DOHH2 (cell line): Measurements from ENCODE around the gene ABLIM1.

ENCODE experiments used
- H3F3A ChIP-seq: fragments of 200-600 bp; sonication (generic), shearing (Covaris generic); 2 replicates; pipeline ENCODE4 v1.6.0; 2016; ENCODE audit warnings: antibody characterized with exemption, mild to moderate bottlenecking; ENCODE audit not compliant: control insufficient read depth, insufficient read depth
- H3K27ac ChIP-seq: fragments of 200-600 bp; sonication (generic); 2 replicates; pipeline ENCODE4 v1.5.1; 2014; ENCODE audit warnings: low read depth, mild to moderate bottlenecking, low read length, moderate library complexity
- H3K27me3 ChIP-seq: fragments of 200-600 bp; sonication (generic); 2 replicates; pipeline ENCODE4 v1.6.1; 2014; ENCODE audit warnings: mild to moderate bottlenecking, low read length, mixed read lengths; ENCODE audit not compliant: control insufficient read depth
- H3K36me3 ChIP-seq: fragments of 200-600 bp; sonication (generic); 2 replicates; pipeline ENCODE4 v1.6.1; 2014; ENCODE audit warnings: mild to moderate bottlenecking, low read length, moderate library complexity, mixed read lengths; ENCODE audit not compliant: control insufficient read depth
- H3K4me1 ChIP-seq: fragments of 200-600 bp; sonication (generic); 2 replicates; pipeline ENCODE4 v1.6.1; 2014; ENCODE audit warnings: mild to moderate bottlenecking, low read length, mixed read lengths; ENCODE audit not compliant: control insufficient read depth
- H3K4me2 ChIP-seq: fragments of 200-600 bp; sonication (generic); 2 replicates; pipeline ENCODE4 v1.6.0; 2014; ENCODE audit warnings: mild to moderate bottlenecking, low read length, moderate library complexity
- H3K4me3 ChIP-seq: fragments of 200-600 bp; sonication (generic); 2 replicates; pipeline ENCODE4 v1.5.1; 2014; ENCODE audit warnings: mild to moderate bottlenecking, low read length, mixed read lengths
- H3K79me2 ChIP-seq: fragments of 200-600 bp; sonication (generic); 2 replicates; pipeline ENCODE4 v1.6.1; 2014; ENCODE audit warnings: mild to moderate bottlenecking, low read length, mixed read lengths; ENCODE audit not compliant: control insufficient read depth
- H3K9me2 ChIP-seq: fragments of 200-600 bp; sonication (generic); replicated peaks from 2 replicates; pipeline ENCODE4 v1.6.1; 2014; ENCODE audit warnings: mild to moderate bottlenecking, low read length, mixed read lengths; ENCODE audit not compliant: control insufficient read depth
- H3K9me3 ChIP-seq: fragments of 200-600 bp; sonication (generic); 2 replicates; pipeline ENCODE4 v1.6.1; 2014; ENCODE audit warnings: antibody characterized with exemption, low read length, mixed read lengths; ENCODE audit not compliant: control insufficient read depth, insufficient read depth
- H4K20me1 ChIP-seq: fragments of 200-600 bp; sonication (generic); 2 replicates; pipeline ENCODE4 v1.6.0; 2014; ENCODE audit warnings: low read depth, mild to moderate bottlenecking, antibody characterized with exemption, low read length, moderate library complexity; ENCODE audit not compliant: control insufficient read depth, insufficient read depth
- CTCF ChIP-seq: fragments of 200-600 bp; sonication (generic); IDR thresholded peaks from one replicate; pipeline ENCODE4 v1.5.1; 2014; ENCODE audit warnings: antibody characterized with exemption, mild to moderate bottlenecking, low read depth, low read length; ENCODE audit not compliant: poor library complexity, severe bottlenecking
- EZH2phosphoT487 ChIP-seq: fragments of 200-600 bp; sonication (generic); IDR thresholded peaks from 2 replicates; pipeline ENCODE4 v1.6.1; 2017; ENCODE audit warnings: borderline replicate concordance, mild to moderate bottlenecking, antibody characterized with exemption, low read length, moderate library complexity, mixed read lengths

The ABLIM1 gene

GRCh38 chr10:114481055-114481454 lies 177.0 kb downstream of the ABLIM1 start:
- Histone ChIP-seq H3K27ac (no peak overlapping the region), H3K9me2 (no peaks in the 10 kb centered on the region), H3K36me3 (peaks cover 55% of the 10 kb centered on the region), H3K4me1 (peaks cover under 1% of the 10 kb centered on the region), H3F3A (no peaks in the 10 kb centered on the region), H3K9me3 (no peaks in the 10 kb centered on the region), H3K27me3 (no peaks in the 10 kb centered on the region), H3K4me2 (no peak overlapping the region), H3K79me2 (no peaks in the 10 kb centered on the region), H4K20me1 (no peaks in the 10 kb centered on the region), H3K4me3 (no peak overlapping the region)
- no peak for TF ChIP-seq EZH2phosphoT487
- no peak for TF ChIP-seq CTCF

- H3K27me3 ChIP-seq: no peaks in the 10 kb centered on the region
Observed at GRCh38 chr10:114479836-114480235, 178.2 kb downstream of the ABLIM1 start.

GRCh38 chr10:114479307-114479706 lies 178.8 kb downstream of the ABLIM1 start:
- Histone ChIP-seq H4K20me1 (no peaks in the 10 kb centered on the region), H3K36me3 (peaks cover 39% of the 10 kb centered on the region), H3K4me1 (peaks cover 14% of the 10 kb centered on the region), H3K27me3 (no peaks in the 10 kb centered on the region), H3K27ac (no peak overlapping the region), H3K4me3 (no peak overlapping the region), H3K4me2 (no peak overlapping the region), H3F3A (no peaks in the 10 kb centered on the region; the same call in 1 of the 2 replicates), H3K9me2 (no peaks in the 10 kb centered on the region), H3K9me3 (no peaks in the 10 kb centered on the region), H3K79me2 (no peaks in the 10 kb centered on the region)
- TF ChIP-seq CTCF (no peak), EZH2phosphoT487 (no peak)

More at GRCh38 chr10:114479836-114480235, 178.2 kb downstream of the ABLIM1 start:
- no peak overlapping the region for H3K27ac ChIP-seq
- H3K9me2 ChIP-seq: no peaks in the 10 kb centered on the region
- H3K79me2 ChIP-seq: no peaks in the 10 kb centered on the region
- H4K20me1 ChIP-seq: no peaks in the 10 kb centered on the region
- H3K9me3 ChIP-seq: no peaks in the 10 kb centered on the region
- H3K4me1 ChIP-seq: peaks cover 11% of the 10 kb centered on the region
- H3K36me3 ChIP-seq: peaks cover 43% of the 10 kb centered on the region
- no peaks in the 10 kb centered on the region; the same call in 1 of the 2 replicates for H3F3A ChIP-seq
- no peak overlapping the region for H3K4me3 ChIP-seq
- no peak overlapping the region for H3K4me2 ChIP-seq
- TF ChIP-seq EZH2phosphoT487 (no peak), CTCF (no peak)
